Measurements from ENCODE around the gene MYO5A.

MYO5A gene

GRCh38 chr15:52324109-52324508 lies 204.6 kb downstream of the MYO5A start:
- in situ Hi-C loops (cut with MboI; ENCODE audit: low pct_unique_long_range_greater_than_20kb, low sequenced_read_pairs, unreplicated experiment): loop anchor here (10.0 kb wide), 1 partner anchor 411 kb away; no protein-coding TSS in a partner anchor
- no peak for DNase-seq (ENCODE audit: low spot score)

GRCh38 chr15:52318729-52319500 lies 209.8 kb downstream of the MYO5A start:
- in situ Hi-C loops (cut with MboI; ENCODE audit: low pct_unique_long_range_greater_than_20kb, low sequenced_read_pairs, unreplicated experiment): no loop called here

More at GRCh38 chr15:52324109-52324508, 204.6 kb downstream of the MYO5A start:
- TF ChIP-seq CTCF (IDR thresholded peaks at IDR 0.05; ENCODE audit: extremely low read depth, insufficient read depth, missing control alignments): no peak

GRCh38 chr15:52317688-52318087 lies 211.0 kb downstream of the MYO5A start:
- in situ Hi-C loops (cut with MboI; ENCODE audit: low pct_unique_long_range_greater_than_20kb, low sequenced_read_pairs, unreplicated experiment): no loop called here
- no peak for DNase-seq (ENCODE audit: low spot score)
- TF ChIP-seq CTCF (IDR thresholded peaks at IDR 0.05; ENCODE audit: extremely low read depth, insufficient read depth, missing control alignments): no peak

More at GRCh38 chr15:52318729-52319500, 209.8 kb downstream of the MYO5A start:
- no peak for TF ChIP-seq CTCF (IDR thresholded peaks at IDR 0.05; ENCODE audit: extremely low read depth, insufficient read depth, missing control alignments)
- DNase-seq (ENCODE audit: low spot score): no peak

- DNase-seq (ENCODE audit: low spot score): no peak
Measured at GRCh38 chr15:52317022-52317421, 211.7 kb downstream of the MYO5A start.

GRCh38 chr15:52309154-52309548 lies 219.5 kb downstream of the MYO5A start:
- TF ChIP-seq CTCF (IDR thresholded peaks at IDR 0.05; ENCODE audit: extremely low read depth, insufficient read depth, missing control alignments): no peak
- in situ Hi-C loops (cut with MboI; ENCODE audit: low pct_unique_long_range_greater_than_20kb, low sequenced_read_pairs, unreplicated experiment): no loop called here
- peak; percentile 23 for DNase-seq (ENCODE audit: low spot score)

More at GRCh38 chr15:52317022-52317421, 211.7 kb downstream of the MYO5A start:
- in situ Hi-C loops (cut with MboI; ENCODE audit: low pct_unique_long_range_greater_than_20kb, low sequenced_read_pairs, unreplicated experiment): no loop called here
- TF ChIP-seq CTCF (IDR thresholded peaks at IDR 0.05; ENCODE audit: extremely low read depth, insufficient read depth, missing control alignments): no peak

- no peak for TF ChIP-seq CTCF (IDR thresholded peaks at IDR 0.05; ENCODE audit: extremely low read depth, insufficient read depth, missing control alignments)
- in situ Hi-C loops (cut with MboI; ENCODE audit: low pct_unique_long_range_greater_than_20kb, low sequenced_read_pairs, unreplicated experiment): no loop called here
- peak; percentile 27 for DNase-seq (ENCODE audit: low spot score)
Measured at GRCh38 chr15:52308446-52309153, 220.1 kb downstream of the MYO5A start.

All from GM13977 (cell line).